ENCODE data around the gene MOCS1. TPM values are rescaled to one million over a fixed set of nuclear protein-coding genes. Genes with fewer than 3 reads are reported as not detected.

Gene MOCS1
- total RNA-seq, 1 donor from 2014 or later = 0.96 TPM

DNA sequence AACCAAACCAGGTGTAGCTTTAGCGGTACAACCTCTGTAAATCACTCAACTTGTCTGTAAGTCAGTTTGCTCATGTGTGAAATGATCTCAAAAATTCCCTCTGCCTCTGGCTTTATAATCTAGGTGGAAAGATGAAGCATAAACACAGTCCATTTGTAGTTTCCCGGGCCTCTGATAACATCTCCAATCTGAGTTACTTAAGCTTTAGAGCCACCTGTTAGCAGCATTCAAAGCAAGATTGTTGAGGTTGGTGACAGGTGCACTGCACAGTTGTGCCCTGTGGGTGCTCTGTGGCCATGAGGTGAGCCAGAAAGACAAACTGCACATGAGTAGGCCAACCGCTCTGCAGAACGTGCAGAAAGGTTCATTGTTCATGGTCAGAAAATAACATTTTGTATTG lies 53.7 kb downstream of the MOCS1 start:
- Mint-ChIP-seq H3K4me3 (no peak overlapping the region), H3K27ac (no peak overlapping the region), H3K36me3 (ENCODE audit: low read depth) (no peaks in the 10 kb centered on the region), H3K27me3 (no peaks in the 10 kb centered on the region), H3K4me1 (no peaks in the 10 kb centered on the region), H3K9me3 (no peaks in the 10 kb centered on the region)
- DNase-seq = no peak
- intact Hi-C loops (cut with micrococcal nuclease) = no loop called here

- no peak overlapping the region for H3K27ac Mint-ChIP-seq
- H3K27me3 Mint-ChIP-seq = peaks cover 2% of the 10 kb centered on the region
- no peak overlapping the region for H3K4me3 Mint-ChIP-seq
- H3K36me3 Mint-ChIP-seq (ENCODE audit: low read depth) = no peaks in the 10 kb centered on the region
- no peaks in the 10 kb centered on the region for H3K4me1 Mint-ChIP-seq
- no peaks in the 10 kb centered on the region for H3K9me3 Mint-ChIP-seq
- DNase-seq = no peak
- intact Hi-C loops (cut with micrococcal nuclease) = loop anchor here (10.0 kb wide), 1 partner anchor 515 kb away; no protein-coding TSS in a partner anchor
Observed at GRCh38 chr6:39879535-39879934, 54.7 kb downstream of the MOCS1 start.

- H3K36me3 Mint-ChIP-seq (ENCODE audit: low read depth) = no peaks in the 10 kb centered on the region
- H3K27me3 Mint-ChIP-seq = peaks cover 2% of the 10 kb centered on the region
- intact Hi-C loops (cut with micrococcal nuclease) = loop anchor here (10.0 kb wide), 1 partner anchor 512 kb away; no protein-coding TSS in a partner anchor
- no peaks in the 10 kb centered on the region for H3K4me1 Mint-ChIP-seq
- no peak overlapping the region for H3K27ac Mint-ChIP-seq
- H3K9me3 Mint-ChIP-seq = no peaks in the 10 kb centered on the region
- no peak for DNase-seq
- no peak overlapping the region for H3K4me3 Mint-ChIP-seq
Observed at GRCh38 chr6:39876826-39877225, 57.4 kb downstream of the MOCS1 start.

- no peak overlapping the region for H3K27ac Mint-ChIP-seq
- no peaks in the 10 kb centered on the region for H3K9me3 Mint-ChIP-seq
- peaks cover 2% of the 10 kb centered on the region for H3K27me3 Mint-ChIP-seq
- intact Hi-C loops (cut with micrococcal nuclease) = loop anchor here (10.0 kb wide), 1 partner anchor 511 kb away; no protein-coding TSS in a partner anchor
- no peaks in the 10 kb centered on the region for H3K36me3 Mint-ChIP-seq (ENCODE audit: low read depth)
- no peak overlapping the region for H3K4me3 Mint-ChIP-seq
- H3K4me1 Mint-ChIP-seq = no peaks in the 10 kb centered on the region
- no peak for DNase-seq
Observed at GRCh38 chr6:39876111-39876510, 58.2 kb downstream of the MOCS1 start.

DNA sequence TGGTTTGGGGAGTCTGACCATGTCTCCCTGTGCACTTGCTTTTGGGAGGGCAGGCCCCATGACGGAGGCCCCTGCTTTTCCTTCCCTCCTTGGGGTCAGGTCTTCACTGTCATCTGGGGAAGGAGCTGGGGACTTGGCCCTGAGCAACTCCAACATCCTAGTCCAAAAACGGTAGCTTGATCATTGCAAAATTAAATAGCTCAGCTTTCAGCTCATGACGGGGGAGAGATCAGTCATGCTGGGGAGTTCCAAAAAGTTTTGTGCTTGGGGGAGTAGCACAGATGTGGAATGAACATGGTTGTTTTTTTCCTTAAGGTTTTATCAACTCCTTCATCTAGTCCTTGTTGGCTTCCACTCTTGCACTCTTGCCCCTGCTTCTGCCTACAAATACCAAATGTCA lies 60.8 kb downstream of the MOCS1 start:
- no peak for DNase-seq
- Mint-ChIP-seq H3K4me3 (no peak overlapping the region), H3K27ac (no peak overlapping the region), H3K4me1 (no peaks in the 10 kb centered on the region), H3K36me3 (ENCODE audit: low read depth) (no peaks in the 10 kb centered on the region), H3K9me3 (no peaks in the 10 kb centered on the region), H3K27me3 (peaks cover 2% of the 10 kb centered on the region)
- intact Hi-C loops (cut with micrococcal nuclease) = loop anchor here (10.0 kb wide), 1 partner anchor 509 kb away; no protein-coding TSS in a partner anchor

GRCh38 chr6:39870950-39871349 lies 63.3 kb downstream of the MOCS1 start:
- intact Hi-C loops (cut with micrococcal nuclease) = loop anchor here (10.0 kb wide), 1 partner anchor 506 kb away; no protein-coding TSS in a partner anchor
- no peaks in the 10 kb centered on the region for H3K4me1 Mint-ChIP-seq
- H3K36me3 Mint-ChIP-seq (ENCODE audit: low read depth) = no peaks in the 10 kb centered on the region
- peaks cover 2% of the 10 kb centered on the region for H3K27me3 Mint-ChIP-seq
- no peaks in the 10 kb centered on the region for H3K9me3 Mint-ChIP-seq
- no peak for DNase-seq
- no peak overlapping the region for H3K27ac Mint-ChIP-seq
- no peak overlapping the region for H3K4me3 Mint-ChIP-seq

DNA sequence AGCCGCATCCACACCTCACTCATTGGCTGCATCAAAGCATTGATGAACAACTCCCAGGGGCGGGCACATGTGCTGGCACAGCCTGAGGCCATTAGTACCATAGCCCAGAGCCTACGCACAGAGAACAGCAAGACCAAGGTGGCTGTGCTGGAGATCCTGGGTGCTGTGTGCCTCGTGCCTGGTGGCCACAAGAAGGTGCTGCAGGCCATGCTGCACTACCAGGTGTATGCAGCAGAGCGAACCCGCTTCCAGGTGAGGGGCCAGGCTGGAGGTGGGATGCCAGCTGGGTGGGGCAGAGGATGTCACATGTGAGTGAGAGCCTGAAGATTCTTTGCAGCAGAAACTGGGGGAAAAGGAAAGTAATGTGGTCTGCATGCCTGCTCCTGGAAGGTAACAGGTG lies 66.7 kb downstream of the MOCS1 start:
- Mint-ChIP-seq H3K27me3 (no peaks in the 10 kb centered on the region), H3K4me1 (no peaks in the 10 kb centered on the region), H3K36me3 (ENCODE audit: low read depth) (no peaks in the 10 kb centered on the region), H3K9me3 (no peaks in the 10 kb centered on the region), H3K4me3 (no peak overlapping the region), H3K27ac (no peak overlapping the region)
- no peak for DNase-seq
- intact Hi-C loops (cut with micrococcal nuclease) = no loop called here

- Mint-ChIP-seq H3K4me1 (no peaks in the 10 kb centered on the region), H3K9me3 (no peaks in the 10 kb centered on the region), H3K36me3 (ENCODE audit: low read depth) (no peaks in the 10 kb centered on the region), H3K27me3 (peaks cover 2% of the 10 kb centered on the region), H3K27ac (no peak overlapping the region), H3K4me3 (no peak overlapping the region)
- intact Hi-C loops (cut with micrococcal nuclease) = no loop called here
- peak; percentile 87 for DNase-seq
Observed at GRCh38 chr6:39865011-39865888, 69.0 kb downstream of the MOCS1 start.

DNA sequence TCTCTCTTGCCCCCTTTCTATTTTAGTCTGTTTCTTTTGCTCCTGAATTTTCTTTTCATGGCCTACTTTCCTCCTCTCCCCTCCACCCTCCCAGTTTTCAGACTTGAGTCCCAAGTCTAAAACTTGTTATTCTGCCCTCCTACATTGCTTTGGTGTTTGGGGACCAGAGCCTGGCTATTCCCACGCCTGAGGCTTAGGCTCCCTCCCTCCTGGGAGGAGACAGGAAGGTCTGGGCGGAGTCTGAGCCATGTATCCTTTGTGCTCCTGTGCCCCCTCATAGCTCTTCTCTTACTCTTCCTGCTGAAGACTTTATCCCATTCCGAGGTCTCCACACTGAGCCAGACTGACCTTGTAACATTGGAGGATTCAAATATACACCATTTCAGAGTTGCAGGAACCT lies 72.6 kb downstream of the MOCS1 start:
- Mint-ChIP-seq H3K27ac (no peak overlapping the region), H3K9me3 (no peaks in the 10 kb centered on the region)

GRCh38 chr6:39859025-39859424 lies 75.2 kb downstream of the MOCS1 start:
- H3K4me3 Mint-ChIP-seq = no peak overlapping the region
- no peaks in the 10 kb centered on the region for H3K9me3 Mint-ChIP-seq
- no peaks in the 10 kb centered on the region for H3K4me1 Mint-ChIP-seq
- DNase-seq = no peak
- H3K27ac Mint-ChIP-seq = no peak overlapping the region
- intact Hi-C loops (cut with micrococcal nuclease) = no loop called here
- peaks cover 2% of the 10 kb centered on the region for H3K27me3 Mint-ChIP-seq
- no peaks in the 10 kb centered on the region for H3K36me3 Mint-ChIP-seq (ENCODE audit: low read depth)

More for the DNA sequence above, 72.6 kb downstream of the MOCS1 start:
- intact Hi-C loops (cut with micrococcal nuclease) = no loop called here
- no peak for DNase-seq
- Mint-ChIP-seq H3K36me3 (ENCODE audit: low read depth) (no peaks in the 10 kb centered on the region), H3K27me3 (peaks cover 2% of the 10 kb centered on the region), H3K4me1 (no peaks in the 10 kb centered on the region), H3K4me3 (no peak overlapping the region)

DNA sequence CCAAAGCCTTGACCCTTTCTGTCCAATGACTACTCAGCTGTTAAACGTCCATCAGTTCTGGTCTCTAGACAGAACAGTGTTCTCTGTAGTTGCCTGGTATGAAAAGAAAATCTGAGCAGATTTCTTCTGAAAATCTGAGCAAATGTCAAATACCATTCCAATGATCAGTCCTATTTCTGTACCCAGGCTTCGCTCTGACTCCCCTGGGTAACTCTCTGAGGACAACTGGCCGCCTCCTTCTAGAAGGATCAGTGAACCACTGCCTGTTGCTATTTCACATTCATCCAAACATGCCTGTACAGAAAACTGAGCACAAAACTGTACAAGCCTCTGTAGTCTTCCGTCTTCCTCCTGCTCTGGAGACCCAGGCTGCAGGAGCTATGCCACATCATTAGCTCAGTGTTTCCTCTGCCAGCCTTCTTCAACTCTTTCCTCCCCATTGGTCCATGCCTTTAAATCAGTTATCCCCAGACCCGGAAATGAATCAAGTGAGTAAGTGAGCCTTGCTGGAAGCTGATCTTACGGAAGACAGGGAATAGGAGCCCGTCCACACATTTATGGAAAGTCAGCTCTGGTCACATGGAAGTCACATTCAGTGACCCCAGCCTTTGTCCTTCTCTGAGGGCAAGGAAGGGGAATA lies 78.8 kb downstream of the MOCS1 start:
- no peak overlapping the region for H3K27ac Mint-ChIP-seq
- DNase-seq = no peak
- no peaks in the 10 kb centered on the region for H3K36me3 Mint-ChIP-seq (ENCODE audit: low read depth)
- no peaks in the 10 kb centered on the region for H3K9me3 Mint-ChIP-seq
- no peaks in the 10 kb centered on the region for H3K27me3 Mint-ChIP-seq
- intact Hi-C loops (cut with micrococcal nuclease) = no loop called here
- H3K4me1 Mint-ChIP-seq = no peaks in the 10 kb centered on the region
- no peak overlapping the region for H3K4me3 Mint-ChIP-seq

Other genes with a start within 250 kb of the MOCS1 start
- 0.17 and 0.33 TPM in 2 replicates for gene KIF6, start 209.1 kb downstream of the MOCS1 start, total RNA-seq
- not detected in 2 replicates for gene DAAM2, start 142.1 kb downstream of the MOCS1 start, total RNA-seq